GM19452 (cell line): Measurements from ENCODE around the gene QPRT.
A peak's percentile ranks its signal among the peaks of the same experiment; 100 is the strongest.
"Not testable (repeated sequence)": the region's sequence is repeated elsewhere in the genome, so short reads cannot be mapped to it uniquely, and the experiment has no call there.

ENCODE experiments used
- ATAC-seq: cut with Tn5 transposase; IDR thresholded peaks from one replicate; pipeline ENCODE4 v1.9.1; 2021; ENCODE audit not compliant: unreplicated experiment

The QPRT gene

GRCh38 chr16:29714396-29714795 is 35.4 kb downstream of the QPRT start:
- ATAC-seq, result no peak

DNA sequence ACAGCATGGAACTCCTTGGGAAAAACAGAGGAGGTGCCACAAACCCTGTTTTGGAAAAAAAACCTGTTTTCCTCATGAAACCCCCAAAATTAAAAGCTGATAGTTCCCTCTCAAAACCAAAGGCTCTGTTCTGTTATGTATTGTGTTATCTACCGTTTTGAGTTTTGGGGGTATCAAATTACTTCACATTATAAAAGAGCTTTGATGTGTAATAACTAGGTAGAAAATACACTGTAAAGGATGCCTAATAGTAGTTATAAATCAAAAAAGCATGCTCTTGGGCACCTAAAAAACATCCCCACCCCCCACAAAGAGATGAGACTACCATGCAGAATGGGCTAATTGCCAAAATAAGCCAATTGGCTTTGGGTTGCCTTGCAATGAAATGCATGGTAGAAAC is 36.0 kb downstream of the QPRT start:
- no peak for ATAC-seq

- no peak for ATAC-seq
Observed at GRCh38 chr16:29717113-29717512, 38.1 kb downstream of the QPRT start.

DNA sequence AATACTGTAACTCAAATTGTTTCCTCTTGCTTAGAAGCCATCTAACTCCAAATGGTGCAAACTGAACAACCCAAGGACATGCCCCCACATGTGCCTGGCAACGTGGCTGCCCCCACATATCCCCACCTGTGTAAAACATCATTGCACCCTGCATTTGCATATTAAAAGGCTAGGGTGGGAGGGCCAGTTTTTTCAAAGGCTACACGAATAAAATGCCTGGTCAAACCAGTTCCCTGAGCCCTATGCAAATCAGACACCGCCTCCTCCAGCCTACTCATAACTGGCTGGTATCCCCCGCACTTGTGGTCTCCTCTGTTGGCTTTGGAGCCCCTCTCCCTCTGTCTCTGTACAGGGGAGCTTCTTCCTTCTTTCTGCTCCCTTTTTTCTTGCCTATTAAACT is 40.1 kb downstream of the QPRT start:
- ATAC-seq, result no peak

DNA sequence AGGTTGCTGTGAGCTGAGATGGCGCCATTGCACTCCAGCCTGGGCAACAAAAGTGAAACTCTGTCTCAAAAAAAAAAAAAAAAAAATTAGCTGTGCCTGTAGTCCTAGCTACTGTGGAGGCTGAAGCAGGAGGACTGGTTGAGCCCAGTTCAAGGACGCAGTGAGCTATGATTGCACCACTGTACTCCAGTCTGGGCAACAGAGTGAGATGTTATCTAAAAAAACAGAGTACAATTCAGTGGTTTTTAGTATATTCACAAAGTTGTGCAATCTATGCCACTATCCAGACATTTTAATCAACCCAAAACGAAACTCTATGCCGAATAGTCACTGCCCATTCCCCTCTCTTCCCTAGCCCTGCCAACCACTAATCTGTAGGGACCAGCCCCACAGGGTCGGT is 41.7 kb downstream of the QPRT start:
- ATAC-seq, result no peak

- not testable (repeated sequence) for ATAC-seq
Observed at GRCh38 chr16:29721167-29721879, 42.3 kb downstream of the QPRT start.

DNA sequence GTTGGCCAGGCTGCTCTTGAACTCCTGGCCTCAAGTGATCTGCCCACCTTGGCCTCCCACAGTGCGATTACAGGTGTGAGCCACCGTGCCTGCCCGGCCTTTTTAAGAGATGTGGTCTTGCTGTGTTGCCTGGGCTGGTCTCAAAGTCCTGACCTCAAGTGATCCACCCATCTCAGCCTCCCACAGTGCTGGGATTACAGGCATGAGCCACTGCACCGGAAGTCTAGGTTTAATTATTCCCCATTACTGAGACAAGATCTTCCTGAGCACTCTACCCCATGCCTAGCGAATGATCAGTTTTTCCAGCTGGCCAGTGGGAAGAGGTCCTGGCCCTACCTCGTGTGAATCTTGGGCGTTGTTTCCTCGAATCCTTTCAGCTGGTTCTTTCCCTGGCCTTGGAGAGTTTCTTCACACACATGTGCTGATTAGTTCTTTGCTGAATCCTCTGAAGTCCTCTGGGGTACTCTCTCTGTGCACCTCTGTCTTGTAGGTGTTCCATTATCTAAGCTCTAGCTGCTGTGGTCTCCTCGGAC is 47.9 kb downstream of the QPRT start:
- ATAC-seq, result no peak

DNA sequence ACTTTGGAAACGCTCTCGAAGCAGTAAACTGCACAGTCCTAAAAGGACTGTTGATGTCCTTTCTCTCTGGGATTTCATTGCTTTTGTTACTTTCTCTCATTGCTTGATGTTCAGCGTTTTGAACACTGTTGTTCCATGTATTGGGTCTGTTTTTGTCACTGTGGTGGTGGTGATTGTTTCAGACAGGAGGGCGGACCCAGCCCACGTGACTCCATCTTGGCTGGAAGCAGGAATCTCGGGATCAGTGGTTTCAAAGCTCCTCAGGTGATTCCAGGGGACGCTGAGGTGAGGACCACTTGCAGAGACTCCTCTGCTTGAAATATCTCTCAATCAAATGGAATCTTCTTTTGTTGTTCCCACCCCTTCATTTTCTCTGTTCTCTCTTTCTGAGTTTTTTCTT is 48.5 kb downstream of the QPRT start:
- ATAC-seq, result no peak

DNA sequence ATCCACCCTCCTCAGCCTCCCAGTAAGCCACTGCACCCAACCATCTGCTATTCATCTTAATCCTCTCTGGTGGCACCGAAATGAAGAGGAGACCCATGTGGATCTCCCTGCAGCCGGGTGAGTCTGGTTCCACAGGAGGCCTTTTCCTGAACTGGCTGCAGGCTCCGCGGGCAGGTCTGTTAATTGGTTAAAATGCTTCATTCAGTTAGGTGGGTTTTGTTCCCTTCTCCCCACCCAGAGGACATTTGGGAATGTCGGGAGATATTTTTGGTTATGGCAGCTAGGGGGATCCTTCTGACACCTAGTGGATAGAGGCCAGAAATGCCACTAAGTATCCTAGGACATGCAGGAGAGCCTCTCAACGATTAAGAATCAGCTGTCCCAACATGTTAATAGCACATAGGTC is 50.1 kb downstream of the QPRT start:
- no peak for ATAC-seq

- no peak for ATAC-seq
Observed at GRCh38 chr16:29730649-29731048, 51.7 kb downstream of the QPRT start.

DNA sequence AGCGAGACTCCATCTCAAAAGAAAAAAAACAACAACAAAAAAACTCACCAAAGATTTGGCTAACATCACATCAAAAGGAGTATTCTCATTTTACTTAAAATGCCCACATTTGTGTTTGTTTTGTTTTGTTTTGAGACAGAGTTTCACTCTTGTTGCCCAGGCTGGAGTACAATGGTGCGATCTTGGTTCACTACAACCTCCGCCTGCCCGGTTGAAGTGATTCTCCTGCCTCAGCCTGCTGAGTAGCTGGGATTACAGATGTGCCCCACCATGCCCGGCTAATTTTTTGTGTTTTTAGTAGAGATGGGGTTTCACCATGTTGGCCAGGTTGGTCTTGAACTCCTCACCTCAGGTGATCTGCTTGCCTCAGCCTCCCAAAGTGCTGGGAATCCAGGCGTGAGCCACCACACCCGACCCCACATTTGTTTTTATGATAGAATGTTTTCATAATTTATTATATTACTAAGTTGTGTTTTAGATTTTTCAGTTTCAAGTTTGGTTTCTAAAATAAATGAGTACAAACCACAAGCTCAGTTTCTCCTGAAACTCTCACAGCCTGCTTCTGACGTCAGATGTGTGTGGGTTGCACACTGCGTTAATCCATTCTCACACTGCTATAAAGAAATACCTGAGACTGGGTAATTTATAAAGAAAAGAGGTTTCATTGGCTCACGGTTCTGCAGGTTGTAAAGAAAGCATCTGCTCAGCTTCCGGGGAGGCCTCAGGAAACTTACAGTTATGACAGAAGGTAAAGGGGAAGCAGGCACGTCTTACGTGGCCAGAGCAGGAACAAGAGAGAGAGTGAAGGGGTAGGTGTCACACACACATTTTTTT is 53.0 kb downstream of the QPRT start:
- peak; percentile 62 for ATAC-seq

DNA sequence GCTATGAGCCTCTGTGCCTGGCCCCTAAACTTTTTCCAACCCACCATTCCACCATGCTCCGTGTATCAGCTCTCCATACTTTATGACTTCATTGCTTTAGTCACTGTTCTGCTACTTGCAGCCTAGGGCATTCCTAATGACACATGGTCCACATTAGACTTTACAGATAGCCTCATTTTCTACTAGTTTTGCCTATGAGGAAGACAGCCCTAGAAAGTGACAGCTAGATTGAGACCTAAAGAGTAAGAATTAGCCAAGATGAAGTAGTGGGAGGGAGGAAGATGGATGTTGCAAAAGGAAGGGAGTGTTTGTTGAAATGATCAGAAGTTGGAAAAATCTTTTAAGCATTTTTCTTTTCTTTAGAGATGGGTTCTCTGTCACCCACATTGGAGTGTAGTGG is 55.8 kb downstream of the QPRT start:
- ATAC-seq, result no peak

DNA sequence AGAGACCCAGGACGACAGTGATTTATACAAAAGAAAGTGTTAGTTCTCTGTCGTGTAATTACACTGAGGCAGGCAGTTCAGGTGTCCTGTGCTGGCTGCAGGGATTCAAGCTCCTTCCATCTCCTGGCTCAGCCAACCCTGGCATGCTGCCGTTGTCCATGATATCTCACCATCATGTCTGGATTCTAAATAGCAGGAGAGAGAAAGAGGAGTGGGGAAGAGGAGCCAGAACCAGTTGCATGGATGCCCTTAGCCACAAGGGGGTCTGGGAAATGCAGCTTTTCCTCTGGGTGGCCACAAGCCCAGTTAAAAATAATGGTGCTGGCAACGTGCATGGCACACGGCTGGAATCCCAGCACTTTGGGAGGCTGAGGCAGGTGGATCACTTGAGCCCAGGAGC is 57.1 kb downstream of the QPRT start:
- ATAC-seq, result no peak

DNA sequence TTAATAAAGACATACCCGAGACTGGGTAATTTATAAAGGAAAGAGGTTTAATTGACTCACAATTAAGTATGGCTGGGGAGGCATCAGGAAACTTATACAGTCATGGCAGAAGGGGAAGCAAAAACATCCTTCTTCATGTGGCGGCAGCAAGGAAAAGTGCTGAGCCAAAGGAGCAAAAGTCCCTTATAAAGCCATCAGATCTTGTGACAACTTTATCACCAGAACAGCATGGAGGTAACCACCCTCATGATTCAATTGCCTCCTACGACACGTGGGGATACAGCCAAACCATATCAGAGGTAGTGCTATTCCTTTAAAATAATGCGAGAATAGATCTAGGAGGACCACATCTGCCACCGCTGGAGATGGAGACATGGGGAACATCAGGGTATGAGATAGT is 57.8 kb downstream of the QPRT start:
- no peak for ATAC-seq

GRCh38 chr16:29737713-29738112 is 58.7 kb downstream of the QPRT start:
- no peak for ATAC-seq

GRCh38 chr16:29738514-29738913 is 59.5 kb downstream of the QPRT start:
- ATAC-seq, result no peak

GRCh38 chr16:29739927-29740629 is 61.1 kb downstream of the QPRT start:
- ATAC-seq, result not testable (repeated sequence)

DNA sequence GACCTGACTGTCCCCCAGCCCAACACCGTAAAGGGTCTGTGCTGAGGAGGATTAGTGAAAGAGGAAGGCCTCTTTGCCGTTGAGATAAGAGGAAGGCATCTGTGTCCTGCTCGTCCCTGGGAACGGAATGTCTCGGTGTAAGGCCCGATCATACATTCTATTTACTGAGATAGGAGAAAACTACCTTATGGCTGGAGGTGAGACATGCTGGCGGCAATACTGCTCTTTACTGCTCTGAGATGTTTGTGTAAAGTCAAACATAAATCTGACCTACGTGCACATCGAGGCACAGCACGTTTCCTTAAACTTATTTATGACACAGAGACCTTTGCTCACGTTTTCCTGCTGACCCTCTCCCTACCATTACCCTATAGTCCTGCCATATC is 61.6 kb downstream of the QPRT start:
- ATAC-seq, result not testable (repeated sequence)

GRCh38 chr16:29742683-29743275 is 63.8 kb downstream of the QPRT start:
- ATAC-seq, result no peak

- ATAC-seq, result no peak
Observed at GRCh38 chr16:29743475-29743826, 64.5 kb downstream of the QPRT start.

- ATAC-seq, result no peak
Observed at GRCh38 chr16:29743827-29744531, 65.0 kb downstream of the QPRT start.
